ENCODE measurements around the gene DHRSX. TPM values are rescaled to one million over a fixed set of nuclear protein-coding genes. Genes with fewer than 3 reads are reported as not detected.

DHRSX gene
- total and polyA plus RNA-seq, 9 of the 15 experiments (the other 6 are each of a cell fraction or from before 2014, with no cell fraction given): 0.59 to 11.0 (median 6.2) TPM

DNA sequence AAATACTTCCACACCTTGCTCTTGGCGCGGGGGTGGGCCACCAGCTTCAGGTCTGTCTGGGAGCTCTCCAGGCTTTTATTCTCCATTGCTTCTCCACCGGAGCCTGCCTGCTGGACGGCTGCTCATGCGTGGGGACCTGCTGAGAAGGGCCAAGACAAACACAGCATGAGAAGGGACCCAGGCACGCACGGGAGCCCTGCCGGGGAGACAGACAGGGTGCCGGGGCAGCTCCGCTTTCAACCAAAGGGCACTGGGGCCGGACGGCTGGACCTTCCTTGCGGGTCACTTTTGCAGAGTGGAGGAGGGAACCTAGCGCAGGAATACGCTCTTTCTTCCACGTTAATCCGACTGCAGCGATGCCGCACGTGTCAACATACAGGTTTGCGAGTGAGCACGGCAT lies 10.1 kb downstream of the DHRSX start:
- H3K4me2 ChIP-seq (ENCODE audit: insufficient read depth, low read length): no peak overlapping the region
- no peaks in the 10 kb centered on the region for H3K9me1 ChIP-seq (ENCODE audit: control insufficient read depth, insufficient read depth, low read length)
- no peak overlapping the region for H2AFZ ChIP-seq (ENCODE audit: low read depth, low read length)
- ChIA-PET POLR2A (no interaction called here), CTCF (ENCODE audit: low intra/inter-chr PET ratio) (no interaction called here)
- peaks cover 0 to 3% of the 10 kb centered on the region in 2 experiments; a peak in 1 of 5 replicates for H3K4me1 ChIP-seq (replicated peaks in 1 of 2; ENCODE audit: control insufficient read depth in 2 of 2, insufficient read depth in 2 of 2, low read length in 2 of 2)
- intact Hi-C loops (cut with micrococcal nuclease) (no loop called here), in situ Hi-C loops (cut with MboI) (no loop called here)
- no peak overlapping the region for H3K9ac ChIP-seq (ENCODE audit: insufficient read depth in 1 of 2, low read depth in 2 of 2, low read length in 2 of 2)
- no peaks in the 10 kb centered on the region for H4K20me1 ChIP-seq (replicated peaks; ENCODE audit: control insufficient read depth, insufficient read depth, low read length)
- H3K27me3 ChIP-seq (ENCODE audit: control insufficient read depth in 2 of 2, insufficient read depth in 2 of 2, low read length in 2 of 2): no peaks in the 10 kb centered on the region
- peaks cover 42% of the 10 kb centered on the region; the same call in 1 of the 3 replicates for H3K36me3 ChIP-seq (ENCODE audit: control insufficient read depth, insufficient read depth, low read length)
- ATAC-seq (no peak), FAIRE-seq (no peak), DNase-seq (ENCODE audit: extremely low read depth in 1 of 4, low spot score in 3 of 4) (no peak)
- H3K79me2 ChIP-seq (ENCODE audit: control insufficient read depth, insufficient read depth, low read length): peaks cover 11% of the 10 kb centered on the region
- no peak overlapping the region for H3K4me3 ChIP-seq
- H3K9me3 ChIP-seq (replicated peaks; ENCODE audit: control insufficient read depth, insufficient read depth, low read depth, low read length): no peaks in the 10 kb centered on the region
- TF ChIP-seq CUX1 (CRISPR knock-in tag; IDR thresholded peaks at IDR 0.05) (no peak), POLR2G (IDR thresholded peaks at IDR 0.05; ENCODE audit: low read depth, low read length) (0 out of 2 replicates have a peak, but pooled peaks have one; percentile 16)
- no TSS peak for BruUV-seq (replicated peaks)
- H3K27ac ChIP-seq (ENCODE audit: extremely low read depth, low read depth, low read length): no peak overlapping the region
- WGBS (ENCODE audit: insufficient coverage, low coverage, missing lambda C conversion rate): 100% methylated on average over 4 of the region's 22 CpGs
